Measurements from ENCODE around the gene GABBR2.

DNA sequence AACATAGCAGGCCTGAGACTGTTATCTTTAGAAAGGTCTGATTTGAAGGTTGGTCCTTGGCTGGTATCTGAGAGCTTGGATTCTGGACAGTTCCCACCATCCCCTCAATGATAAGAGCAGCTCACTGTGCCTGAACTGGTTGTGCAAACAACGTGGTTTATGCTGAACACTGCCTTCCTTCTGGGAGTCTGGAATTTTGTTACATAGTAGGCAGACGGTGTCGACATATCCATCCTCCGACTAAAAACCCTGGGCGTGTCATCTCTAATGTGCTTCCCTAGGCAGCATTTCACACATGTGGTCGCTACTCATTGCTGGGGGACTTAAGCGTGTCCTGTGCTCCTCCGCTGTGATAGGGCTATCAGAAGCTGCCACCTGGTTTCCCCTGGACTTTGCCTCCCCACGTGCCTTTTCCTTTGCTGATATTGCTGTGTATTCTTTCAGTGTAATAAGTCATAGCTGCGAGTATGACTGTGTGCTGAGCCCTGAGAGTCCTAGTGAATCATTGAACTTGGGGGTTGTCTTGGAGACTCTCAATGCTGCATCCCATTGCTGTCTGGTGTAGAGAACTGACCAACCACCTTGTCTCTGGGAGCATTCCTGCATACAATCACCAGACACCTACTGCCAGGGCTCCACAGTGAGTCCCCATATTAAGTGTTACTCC, 334.2 kb downstream of the GABBR2 start:
- no peak for TF ChIP-seq GATA2 (IDR thresholded peaks at IDR 0.05; ENCODE audit: low read depth, low read length)
- TF ChIP-seq GATA3 (IDR thresholded peaks at IDR 0.05; ENCODE audit: low read depth, low read length): no peak
